Measurements from ENCODE around the gene ZNF771. TPM values are rescaled to one million over a fixed set of nuclear protein-coding genes. Genes with fewer than 3 reads are reported as not detected.
"Not testable (repeated sequence)": the region's sequence is repeated elsewhere in the genome, so short reads cannot be mapped to it uniquely, and the experiment has no call there.

Gene ZNF771
- polyA plus RNA-seq, 10 donors = 3.0 to 7.0 (median 4.0) TPM

- DNase-seq = peak in 2 of 3 donors; percentile 16 to 30
Observed at GRCh38 chr16:30458561-30459394, 51.4 kb downstream of the ZNF771 start.

DNA sequence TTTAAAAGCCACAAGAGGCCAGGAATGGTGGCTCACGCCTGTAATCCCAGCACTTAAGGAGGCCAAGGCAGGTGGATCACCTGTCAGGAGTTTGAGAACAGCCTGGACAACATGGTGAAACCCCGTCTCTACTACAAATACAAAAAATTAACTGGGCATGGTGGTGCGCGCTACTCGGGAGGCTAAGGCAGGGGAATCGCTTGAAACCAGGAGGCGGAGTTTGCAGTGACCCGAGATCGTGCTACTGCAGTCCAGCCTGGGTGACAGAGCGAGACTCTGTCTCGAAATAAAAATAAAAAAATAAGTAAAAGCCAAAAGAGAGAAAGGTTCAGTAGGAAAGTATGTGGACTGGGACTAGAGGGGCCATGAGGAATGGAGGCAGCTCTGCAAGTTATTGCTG is 52.0 kb downstream of the ZNF771 start:
- DNase-seq = no peak

DNA sequence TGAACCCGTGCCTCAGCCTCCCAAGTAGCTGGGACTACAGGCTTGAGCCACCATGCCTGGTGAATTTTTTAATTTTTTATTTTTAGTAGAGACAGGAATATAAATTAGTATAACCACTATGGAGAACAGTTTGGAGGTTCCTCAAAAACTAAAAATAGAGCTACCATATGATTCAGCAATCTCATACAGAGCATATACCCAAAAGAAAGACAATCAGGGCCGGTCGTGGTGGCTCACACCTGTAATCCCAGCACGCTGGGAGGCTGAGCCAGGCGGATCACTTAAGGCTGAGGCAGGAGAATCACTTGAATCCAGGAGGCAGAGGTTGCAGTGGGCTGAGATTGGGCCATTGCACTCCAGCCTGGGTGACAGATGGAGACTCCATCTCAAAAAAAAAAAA is 54.0 kb downstream of the ZNF771 start:
- not testable (repeated sequence) for DNase-seq

DNA sequence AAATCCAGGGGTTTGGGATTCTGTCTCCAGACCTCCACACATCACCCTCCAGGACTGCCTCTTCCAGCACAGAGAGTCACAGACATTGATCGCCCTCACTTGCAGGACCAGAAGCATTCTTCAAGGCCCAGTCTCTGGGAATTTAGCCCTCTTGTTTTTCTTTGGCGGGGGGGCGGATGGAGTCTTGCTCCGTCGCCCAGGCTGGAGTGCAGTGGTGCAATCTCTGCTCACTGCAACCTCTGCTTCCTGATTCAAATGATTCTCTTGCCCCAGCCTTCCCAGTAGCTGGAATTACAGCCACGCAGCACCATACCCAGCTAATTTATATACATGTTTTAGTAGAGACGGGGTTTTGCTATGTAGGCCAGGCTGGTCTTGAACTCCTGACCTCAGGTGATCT is 56.7 kb downstream of the ZNF771 start:
- no peak for DNase-seq

Other genes with a start within 250 kb of the ZNF771 start
- 10 to 100 TPM; 10.2 to 65.9 (median 16.0) TPM for gene CORO1A, start 224.0 kb upstream of the ZNF771 start, polyA plus RNA-seq (ENCODE audit: insufficient read length in 10 of 10)
- 10 to 100 TPM; 14.1 to 35.4 (median 23.4) TPM for gene BOLA2B, start 213.9 kb upstream of the ZNF771 start, polyA plus RNA-seq (ENCODE audit: insufficient read length in 10 of 10)
- 10 to 100 TPM; 10.4 to 24.7 (median 15.7) TPM for gene SLX1A, start 213.7 kb upstream of the ZNF771 start, polyA plus RNA-seq (ENCODE audit: insufficient read length in 10 of 10)
- gene SULT1A3, start 208.4 kb upstream of the ZNF771 start, polyA plus RNA-seq (ENCODE audit: insufficient read length in 10 of 10) = 1 to 10 TPM; 1.5 to 6.4 (median 2.9) TPM
- gene NPIPB13, start 159.1 kb upstream of the ZNF771 start, polyA plus RNA-seq (ENCODE audit: insufficient read length in 10 of 10) = 10 to 100 TPM in 4 of 10 donors, 1 to 10 TPM in 6; 1.9 to 29.3 (median 4.3) TPM
- 10 to 100 TPM; 28.4 to 43.0 (median 33.1) TPM for gene CD2BP2, start 52.3 kb upstream of the ZNF771 start, polyA plus RNA-seq (ENCODE audit: insufficient read length in 10 of 10)
- gene TBC1D10B, start 37.1 kb upstream of the ZNF771 start, polyA plus RNA-seq (ENCODE audit: insufficient read length in 10 of 10) = 10 to 100 TPM; 26.6 to 33.6 (median 29.4) TPM
- gene MYL11, start 32.8 kb upstream of the ZNF771 start, polyA plus RNA-seq (ENCODE audit: insufficient read length in 10 of 10) = 1,000 to 10,000 TPM; 4,606 to 8,402 (median 7,909) TPM
- 1 to 10 TPM in 9 of 10 donors, under 1 TPM in 1; 0.94 to 9.0 (median 3.0) TPM for gene SEPTIN1, start 25.0 kb upstream of the ZNF771 start, polyA plus RNA-seq (ENCODE audit: insufficient read length in 10 of 10)
- 1 to 10 TPM; 4.8 to 8.4 (median 5.9) TPM for gene ZNF48, start 12.2 kb upstream of the ZNF771 start, polyA plus RNA-seq (ENCODE audit: insufficient read length in 10 of 10)
- gene DCTPP1, start 22.4 kb downstream of the ZNF771 start, polyA plus RNA-seq (ENCODE audit: insufficient read length in 10 of 10) = 10 to 100 TPM; 22.9 to 38.5 (median 27.9) TPM
- gene SEPHS2, start 38.3 kb downstream of the ZNF771 start, polyA plus RNA-seq (ENCODE audit: insufficient read length in 10 of 10) = 10 to 100 TPM; 14.1 to 22.6 (median 15.9) TPM
- gene ITGAL, start 65.1 kb downstream of the ZNF771 start, polyA plus RNA-seq (ENCODE audit: insufficient read length in 10 of 10) = 1 to 10 TPM; 1.5 to 8.7 (median 2.7) TPM
- gene ZNF768, start 119.0 kb downstream of the ZNF771 start, polyA plus RNA-seq (ENCODE audit: insufficient read length in 10 of 10) = 10 to 100 TPM; 22.7 to 31.9 (median 25.3) TPM
- gene ZNF747, start 127.3 kb downstream of the ZNF771 start, polyA plus RNA-seq (ENCODE audit: insufficient read length in 10 of 10) = 1 to 10 TPM; 5.7 to 7.6 (median 6.6) TPM
- 1 to 10 TPM; 5.6 to 8.5 (median 6.3) TPM for gene ZNF764, start 150.8 kb downstream of the ZNF771 start, polyA plus RNA-seq (ENCODE audit: insufficient read length in 10 of 10)
- 10 to 100 TPM in 1 of 10 donors, 1 to 10 TPM in 9; 5.9 to 10.1 (median 8.1) TPM for gene ZNF688, start 164.1 kb downstream of the ZNF771 start, polyA plus RNA-seq (ENCODE audit: insufficient read length in 10 of 10)
- 10 to 100 TPM in 8 of 10 donors, 1 to 10 TPM in 2; 8.2 to 16.8 (median 11.7) TPM for gene ZNF785, start 178.1 kb downstream of the ZNF771 start, polyA plus RNA-seq (ENCODE audit: insufficient read length in 10 of 10)
- 1 to 10 TPM; 6.4 to 8.8 (median 7.5) TPM for gene ZNF689, start 202.8 kb downstream of the ZNF771 start, polyA plus RNA-seq (ENCODE audit: insufficient read length in 10 of 10)
- 10 to 100 TPM; 17.8 to 27.5 (median 22.2) TPM for gene PRR14, start 243.4 kb downstream of the ZNF771 start, polyA plus RNA-seq (ENCODE audit: insufficient read length in 10 of 10)

Data from muscle of back (tissue), 11 donors.